GM15510 (cell line): ENCODE measurements around the gene FGFR3.

Experiments used
- POLR2A ChIP-seq: IDR thresholded peaks from 3 replicates; pipeline ENCODE4 v1.6.1; 2011; ENCODE audit warnings: borderline replicate concordance; ENCODE audit not compliant: insufficient read length; ENCODE audit errors: extremely low read depth

The FGFR3 gene

DNA sequence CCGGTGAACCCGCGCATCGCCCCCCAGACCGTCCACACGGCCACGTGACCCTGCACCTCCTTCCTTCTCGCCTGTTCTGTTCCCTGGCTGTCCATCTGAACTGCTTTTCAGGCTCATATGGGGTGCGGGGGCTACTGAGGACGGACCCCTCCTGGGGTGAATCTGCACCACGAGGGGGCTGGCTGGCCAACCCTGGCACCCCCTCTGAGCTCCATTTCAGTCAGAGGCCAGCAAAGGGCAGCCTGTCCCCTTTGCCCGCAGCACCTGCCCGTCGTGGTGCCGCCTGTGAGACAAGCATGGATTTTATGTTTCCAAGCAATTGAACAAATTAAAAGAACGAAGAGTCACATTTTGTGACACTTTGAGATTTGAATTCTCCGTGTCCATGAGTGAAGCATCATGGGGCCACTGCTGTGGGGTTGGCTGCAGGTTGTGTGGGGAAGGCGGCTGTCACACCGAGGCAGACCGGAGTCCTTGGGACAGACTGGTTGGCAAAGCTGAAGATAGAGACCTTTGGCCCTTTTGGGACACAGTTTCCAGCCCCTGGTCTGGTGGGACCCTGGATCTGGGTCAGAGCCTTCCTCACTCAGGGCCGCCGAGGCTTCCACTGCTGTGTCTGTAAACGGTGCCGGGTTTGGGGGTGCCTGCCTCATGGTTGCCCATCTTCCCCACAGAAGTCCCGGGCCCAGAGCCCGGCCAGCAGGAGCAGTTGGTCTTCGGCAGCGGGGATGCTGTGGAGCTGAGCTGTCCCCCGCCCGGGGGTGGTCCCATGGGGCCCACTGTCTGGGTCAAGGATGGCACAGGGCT lies 5.7 kb downstream of the FGFR3 start:
- TF ChIP-seq POLR2A = no peak

DNA sequence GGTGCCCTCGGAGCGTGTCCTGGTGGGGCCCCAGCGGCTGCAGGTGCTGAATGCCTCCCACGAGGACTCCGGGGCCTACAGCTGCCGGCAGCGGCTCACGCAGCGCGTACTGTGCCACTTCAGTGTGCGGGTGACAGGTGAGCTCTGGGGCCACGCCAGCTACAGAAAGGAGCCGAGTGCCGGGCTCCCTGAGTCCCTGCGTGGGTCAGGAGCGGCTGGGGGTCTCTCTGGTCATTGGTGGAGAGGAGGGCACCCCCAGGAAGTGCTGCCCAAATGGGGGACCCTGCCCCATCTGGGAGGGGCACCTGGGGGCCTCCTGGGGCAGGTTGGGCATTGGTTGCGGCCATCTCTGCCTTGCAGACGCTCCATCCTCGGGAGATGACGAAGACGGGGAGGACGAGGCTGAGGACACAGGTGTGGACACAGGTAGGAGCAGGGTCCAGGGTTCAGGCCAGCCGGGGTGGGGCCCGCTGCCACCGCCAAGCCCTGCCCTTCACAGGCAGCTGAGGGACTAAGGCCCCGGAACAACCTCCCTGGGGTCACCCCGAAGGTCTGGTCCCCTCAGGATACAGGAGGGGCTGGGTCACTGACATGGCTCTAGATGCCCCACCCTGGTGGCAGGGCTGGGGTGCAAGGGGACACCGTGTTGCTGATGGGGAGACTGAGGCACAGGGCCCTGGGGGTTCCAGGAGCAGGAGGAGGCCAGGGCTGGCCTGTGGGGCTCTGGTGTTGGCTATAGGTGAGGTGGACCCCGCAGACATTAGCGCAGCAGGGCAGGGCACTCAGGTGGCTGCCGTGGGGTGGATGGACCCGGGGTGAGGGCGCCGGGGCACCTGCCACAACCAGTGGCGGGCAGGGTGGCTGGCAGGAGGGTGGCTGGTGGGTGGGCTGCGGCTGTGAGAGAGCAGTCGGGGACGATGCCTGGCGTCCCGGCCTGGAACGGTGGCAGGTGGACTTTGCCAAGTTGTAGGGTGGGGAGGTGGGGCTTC lies 6.6 kb downstream of the FGFR3 start:
- no peak for TF ChIP-seq POLR2A

DNA sequence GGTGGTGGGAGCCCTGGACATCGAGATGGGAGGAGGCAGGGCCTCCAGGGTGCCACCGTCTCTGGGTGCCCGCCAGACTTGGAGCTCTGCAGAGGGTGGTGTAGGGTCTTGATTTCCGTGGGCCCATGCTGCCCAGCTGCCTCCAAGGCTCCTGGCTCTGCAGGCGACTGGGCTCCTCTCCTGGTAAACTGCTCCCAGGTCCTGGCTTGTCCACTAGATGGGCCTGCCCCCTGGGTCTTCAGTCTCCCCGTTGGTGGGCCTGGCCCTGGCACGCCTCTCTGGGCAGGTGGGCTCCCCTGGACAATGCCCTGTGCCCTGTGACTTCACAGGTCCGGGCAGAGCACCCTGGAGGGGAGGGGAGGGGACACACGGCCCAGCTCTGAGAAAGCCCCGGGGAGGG lies 7.7 kb downstream of the FGFR3 start:
- TF ChIP-seq POLR2A = no peak

DNA sequence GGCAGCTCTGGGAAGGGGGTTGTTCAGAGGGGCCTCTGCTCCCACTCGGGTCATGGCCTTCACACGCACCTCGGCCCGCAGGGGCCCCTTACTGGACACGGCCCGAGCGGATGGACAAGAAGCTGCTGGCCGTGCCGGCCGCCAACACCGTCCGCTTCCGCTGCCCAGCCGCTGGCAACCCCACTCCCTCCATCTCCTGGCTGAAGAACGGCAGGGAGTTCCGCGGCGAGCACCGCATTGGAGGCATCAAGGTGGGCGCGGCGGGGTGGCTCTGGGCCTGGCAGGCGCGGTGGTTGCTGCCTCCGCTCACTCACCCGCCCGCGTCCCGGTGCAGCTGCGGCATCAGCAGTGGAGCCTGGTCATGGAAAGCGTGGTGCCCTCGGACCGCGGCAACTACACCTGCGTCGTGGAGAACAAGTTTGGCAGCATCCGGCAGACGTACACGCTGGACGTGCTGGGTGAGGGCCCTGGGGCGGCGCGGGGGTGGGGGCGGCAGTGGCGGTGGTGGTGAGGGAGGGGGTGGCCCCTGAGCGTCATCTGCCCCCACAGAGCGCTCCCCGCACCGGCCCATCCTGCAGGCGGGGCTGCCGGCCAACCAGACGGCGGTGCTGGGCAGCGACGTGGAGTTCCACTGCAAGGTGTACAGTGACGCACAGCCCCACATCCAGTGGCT lies 8.3 kb downstream of the FGFR3 start:
- no peak for TF ChIP-seq POLR2A

DNA sequence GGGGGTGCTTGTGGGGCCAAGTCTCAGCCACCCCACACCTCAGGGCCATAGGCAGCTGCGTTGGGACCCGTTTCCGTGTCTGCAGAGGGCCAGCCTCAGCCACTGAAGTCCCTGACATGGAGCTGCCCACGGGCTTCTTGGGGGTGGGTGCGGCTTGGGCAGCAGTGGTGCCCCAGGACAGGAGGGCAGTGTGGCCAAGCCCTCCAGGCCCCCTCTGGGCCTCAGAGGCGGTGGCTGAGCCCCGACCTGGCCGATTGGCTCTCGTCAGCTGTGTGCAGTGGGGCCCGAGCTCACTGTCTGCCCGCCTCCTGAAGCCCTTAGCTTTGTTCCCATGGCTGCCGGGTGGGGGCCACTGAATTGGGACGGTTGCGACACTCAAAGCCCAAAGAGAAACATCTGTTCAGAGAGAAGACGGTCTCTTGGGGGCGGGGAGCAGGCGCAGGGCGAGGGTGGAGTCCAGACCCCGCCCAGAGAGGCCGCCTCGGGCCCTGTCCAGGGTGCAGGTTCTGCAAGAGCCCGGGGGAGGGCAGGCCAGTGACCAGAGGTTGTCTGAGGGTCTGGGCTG lies 9.1 kb downstream of the FGFR3 start:
- TF ChIP-seq POLR2A = no peak

- TF ChIP-seq POLR2A = no peak
These were observed 9.8 kb downstream of the FGFR3 start for GRCh38 chr4:1802720-1803522.

GRCh38 chr4:1803523-1804423 lies 10.7 kb downstream of the FGFR3 start:
- no peak for TF ChIP-seq POLR2A

DNA sequence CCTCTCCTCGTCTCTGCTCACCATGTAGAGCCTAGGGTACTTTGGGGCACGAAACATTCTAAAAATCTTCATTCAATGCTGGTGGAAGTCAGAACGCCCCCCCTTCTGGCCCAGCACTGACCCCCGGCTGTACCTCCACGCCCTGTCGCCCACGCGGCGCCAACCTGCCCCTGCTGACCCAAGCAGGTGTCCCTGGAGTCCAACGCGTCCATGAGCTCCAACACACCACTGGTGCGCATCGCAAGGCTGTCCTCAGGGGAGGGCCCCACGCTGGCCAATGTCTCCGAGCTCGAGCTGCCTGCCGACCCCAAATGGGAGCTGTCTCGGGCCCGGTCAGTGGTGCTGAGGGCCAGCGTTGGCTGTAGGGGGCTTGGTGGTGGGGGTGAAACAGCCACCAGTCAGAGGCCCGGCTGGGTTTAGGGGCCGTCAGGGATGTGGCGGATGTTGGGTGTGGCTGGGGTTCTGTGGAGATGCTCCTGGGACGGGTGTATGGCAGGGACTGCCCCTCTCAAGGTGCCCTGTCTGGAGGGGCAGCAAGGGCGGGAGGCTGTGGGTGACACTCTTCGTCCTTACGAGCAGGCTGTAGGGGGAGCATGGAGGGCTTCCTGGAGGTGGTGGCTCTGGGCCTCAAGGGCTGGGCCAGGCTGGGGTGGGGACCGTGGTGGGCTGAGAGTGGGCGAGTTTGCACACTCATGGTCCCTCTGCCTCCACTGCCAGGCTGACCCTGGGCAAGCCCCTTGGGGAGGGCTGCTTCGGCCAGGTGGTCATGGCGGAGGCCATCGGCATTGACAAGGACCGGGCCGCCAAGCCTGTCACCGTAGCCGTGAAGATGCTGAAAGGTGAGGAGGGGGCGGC lies 11.8 kb downstream of the FGFR3 start:
- TF ChIP-seq POLR2A = no peak

DNA sequence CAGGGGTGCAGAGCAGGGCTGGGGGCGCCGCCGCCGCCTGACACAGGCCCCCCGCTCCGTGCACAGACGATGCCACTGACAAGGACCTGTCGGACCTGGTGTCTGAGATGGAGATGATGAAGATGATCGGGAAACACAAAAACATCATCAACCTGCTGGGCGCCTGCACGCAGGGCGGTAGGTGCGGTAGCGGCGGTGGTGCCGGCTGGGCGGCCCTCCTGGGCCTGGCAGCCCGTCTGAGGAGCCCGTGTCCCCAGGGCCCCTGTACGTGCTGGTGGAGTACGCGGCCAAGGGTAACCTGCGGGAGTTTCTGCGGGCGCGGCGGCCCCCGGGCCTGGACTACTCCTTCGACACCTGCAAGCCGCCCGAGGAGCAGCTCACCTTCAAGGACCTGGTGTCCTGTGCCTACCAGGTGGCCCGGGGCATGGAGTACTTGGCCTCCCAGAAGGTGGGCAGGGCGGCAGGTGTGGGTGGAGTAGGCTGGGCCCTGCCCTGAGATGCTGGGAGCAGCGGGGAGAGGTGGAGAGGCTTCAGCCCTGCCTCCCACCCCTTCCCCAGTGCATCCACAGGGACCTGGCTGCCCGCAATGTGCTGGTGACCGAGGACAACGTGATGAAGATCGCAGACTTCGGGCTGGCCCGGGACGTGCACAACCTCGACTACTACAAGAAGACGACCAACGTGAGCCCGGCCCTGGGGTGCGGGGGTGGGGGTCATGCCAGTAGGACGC lies 12.6 kb downstream of the FGFR3 start:
- no peak for TF ChIP-seq POLR2A

DNA sequence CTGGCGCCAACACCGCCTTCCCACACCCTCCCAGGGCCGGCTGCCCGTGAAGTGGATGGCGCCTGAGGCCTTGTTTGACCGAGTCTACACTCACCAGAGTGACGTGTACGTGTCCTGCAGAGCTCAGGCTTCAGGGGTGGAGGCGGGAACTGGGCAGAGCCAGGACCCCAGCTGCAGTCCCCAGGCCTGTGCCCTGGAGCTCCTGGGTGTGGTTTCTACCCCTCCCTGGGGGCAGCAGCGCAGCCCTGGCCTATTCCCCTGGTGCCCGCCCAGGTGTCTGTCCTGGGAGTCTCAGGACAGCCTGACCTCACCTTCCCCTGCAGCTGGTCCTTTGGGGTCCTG lies 13.1 kb downstream of the FGFR3 start:
- TF ChIP-seq POLR2A = no peak

DNA sequence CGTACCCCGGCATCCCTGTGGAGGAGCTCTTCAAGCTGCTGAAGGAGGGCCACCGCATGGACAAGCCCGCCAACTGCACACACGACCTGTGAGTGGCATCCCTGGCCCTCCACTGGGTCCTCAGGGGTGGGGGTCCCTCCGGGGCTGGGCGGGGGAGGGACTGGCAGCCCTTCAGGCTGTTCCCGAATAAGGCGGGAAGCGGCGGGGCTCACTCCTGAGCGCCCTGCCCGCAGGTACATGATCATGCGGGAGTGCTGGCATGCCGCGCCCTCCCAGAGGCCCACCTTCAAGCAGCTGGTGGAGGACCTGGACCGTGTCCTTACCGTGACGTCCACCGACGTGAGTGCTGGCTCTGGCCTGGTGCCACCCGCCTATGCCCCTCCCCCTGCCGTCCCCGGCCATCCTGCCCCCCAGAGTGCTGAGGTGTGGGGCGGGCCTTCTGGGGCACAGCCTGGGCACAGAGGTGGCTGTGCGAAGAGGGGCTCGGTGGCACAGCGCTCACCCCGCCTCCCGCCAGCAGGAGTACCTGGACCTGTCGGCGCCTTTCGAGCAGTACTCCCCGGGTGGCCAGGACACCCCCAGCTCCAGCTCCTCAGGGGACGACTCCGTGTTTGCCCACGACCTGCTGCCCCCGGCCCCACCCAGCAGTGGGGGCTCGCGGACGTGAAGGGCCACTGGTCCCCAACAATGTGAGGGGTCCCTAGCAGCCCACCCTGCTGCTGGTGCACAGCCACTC lies 13.7 kb downstream of the FGFR3 start:
- no peak for TF ChIP-seq POLR2A
